GM12878 (cell line): ENCODE measurements around the gene ALKBH1. TPM values are rescaled to one million over a fixed set of nuclear protein-coding genes. Genes with fewer than 3 reads are reported as not detected.

Experiments
- ATAC-seq: fragments of 200-7000 bp; cut with Tn5 transposase; 3 replicates; pipeline ENCODE4 v1.9.1; 2020; ENCODE audit warnings: mild to moderate bottlenecking, moderate library complexity
- BruUV-seq: library from RNA; stranded (reverse); fragments of 400-500 nt; replicated peaks from 2 replicates; lab custom pipeline; 2021; lab: Mats Ljungman, UMichigan
- CTCF ChIA-PET: fragments of 300-600 bp; sonication (Branson Sonifier 250); formaldehyde crosslinking; extraction: SDS; loops from one replicate; lab custom pipeline; 2021; ENCODE audit warnings: inconsistent platforms; lab: Yijun Ruan, JAX
- POLR2A ChIA-PET: fragments of 350-600 bp; formaldehyde crosslinking; extraction: SDS; loops from one replicate; lab custom pipeline; 2021; ENCODE audit warnings: inconsistent platforms; lab: Charles Lee
- RAD21 ChIA-PET: fragments of 300-600 bp; sonication (Branson Sonifier 250); formaldehyde crosslinking; loops from one replicate; lab custom pipeline; 2023; ENCODE audit warnings: antibody characterized with exemption; ENCODE audit not compliant: unreplicated experiment; lab: Charles Lee
- SMC1A ChIA-PET: fragments of 300-600 bp; sonication (Branson Sonifier 250); formaldehyde crosslinking; loops from one replicate; lab custom pipeline; 2023; ENCODE audit not compliant: unreplicated experiment, uncharacterized antibody; lab: Charles Lee
- DNase-seq: peaks from one replicate; pipeline ENCODE4 v3.0.0-alpha.2; 2011; ENCODE audit warnings: low read depth, low spot score
- FAIRE-seq: peaks from 3 replicates; lab custom pipeline; 2011; peaks lifted over from hg19 to GRCh38; lab: Jason Lieb, UNC
- H2AFZ ChIP-seq: 2 replicates; pipeline ENCODE4 v1.6.0; 2011; ENCODE audit warnings: low read depth, low read length, control low read depth; ENCODE audit not compliant: control insufficient read depth
- H3K27ac ChIP-seq: 2 replicates; pipeline ENCODE4 v1.5.1; 2011; ENCODE audit warnings: control low read depth; ENCODE audit not compliant: control insufficient read depth, insufficient read depth
- H3K27me3 ChIP-seq, 2 experiments: replicated peaks in 1 of 2; 2 replicates each; pipeline versions ENCODE4 v1.6.0 to v1.6.1; 2011; ENCODE audit warnings: low read length in 1 of 2; ENCODE audit not compliant: control insufficient read depth in 2 of 2, insufficient read depth in 2 of 2
- H3K36me3 ChIP-seq, 2 experiments: 2 replicates each; pipeline ENCODE4 v1.5.1; 2011; ENCODE audit warnings: low read length in 1 of 2; ENCODE audit not compliant: control insufficient read depth in 2 of 2, insufficient read depth in 2 of 2
- H3K4me1 ChIP-seq: 2 replicates; pipeline ENCODE4 v1.6.1; 2011; ENCODE audit warnings: mild to moderate bottlenecking, low read length, moderate library complexity, mixed read lengths; ENCODE audit not compliant: control insufficient read depth, insufficient read depth
- H3K4me2 ChIP-seq: 2 replicates; pipeline ENCODE4 v1.6.0; 2011; ENCODE audit warnings: control low read depth; ENCODE audit not compliant: control insufficient read depth, insufficient read depth
- H3K4me3 ChIP-seq: fragments of 200-600 bp; sonication (generic); 2 replicates; pipeline ENCODE4 v1.5.1; 2016
- H3K79me2 ChIP-seq: 2 replicates; pipeline ENCODE4 v1.6.0; 2011; ENCODE audit warnings: low read length; ENCODE audit not compliant: control insufficient read depth, insufficient read depth
- H3K9ac ChIP-seq: 2 replicates; pipeline ENCODE4 v1.8.0; 2011; ENCODE audit warnings: low read length, control low read depth, mixed read lengths; ENCODE audit not compliant: control insufficient read depth, insufficient read depth
- H3K9me3 ChIP-seq: replicated peaks from 3 replicates; pipeline ENCODE4 v1.5.1; 2011; ENCODE audit warnings: mild to moderate bottlenecking, low read length; ENCODE audit not compliant: control insufficient read depth, insufficient read depth
- H4K20me1 ChIP-seq: 2 replicates; pipeline ENCODE4 v1.6.0; 2011; ENCODE audit not compliant: control insufficient read depth, insufficient read depth
- SIN3A ChIP-seq: IDR thresholded peaks from 2 replicates; pipeline ENCODE4 v1.6.1; 2012; ENCODE audit warnings: low read depth, low read length, improper control_type of control experiment
- SUZ12 ChIP-seq: fragments of 200-600 bp; sonication (generic); IDR thresholded peaks from one replicate; pipeline ENCODE4 v1.6.1; 2018; ENCODE audit warnings: antibody characterized with exemption, mild to moderate bottlenecking; ENCODE audit not compliant: unreplicated experiment
- ZZZ3 ChIP-seq: IDR thresholded peaks from 2 replicates; pipeline ENCODE4 v1.6.1; 2011; ENCODE audit warnings: low read depth; ENCODE audit not compliant: control insufficient read depth, insufficient read length
- WGBS: methylation state at CpG from one replicate; pipeline ENCODE4 v1.1.6; 2016; ENCODE audit warnings: low lambda C conversion rate; ENCODE audit not compliant: insufficient replicate concordance, insufficient coverage; ENCODE audit errors: missing lambda C conversion rate; 5-methylcytosine and 5-hydroxymethylcytosine counted together
- in situ Hi-C: fragments of 300-500 bp; cut with MboI; formaldehyde crosslinking; loops from 9 replicates; pipeline ENCODE4 v1.14.3; 2018; ENCODE audit warnings: mixed read lengths
- intact Hi-C: fragments of 100-400 bp; cut with micrococcal nuclease; formaldehyde crosslinking; loops from one replicate; pipeline ENCODE4 v1.14.2; 2022; ENCODE audit not compliant: unreplicated experiment
- polyA plus RNA-seq, 11 experiments: library from polyadenylated mRNA; depleted of rRNA in 4 of 11; unstranded in 6 of 11; stranded (reverse) in 5 of 11; fragments of >200 nt; fragmentation: Nextera tagmentation in 4 of 11; fragmentation: Illumina TruSeq in 1 of 11; extraction: Ambion mirVana in 4 of 11; extraction: Trizol in 1 of 11; gene quantifications; 1 replicate in 1 of 11; 2 replicates in 10 of 11; pipeline versions ENCODE4 v1.2.1 to v1.2.3, GENCODE V29; 2011 to 2016; ENCODE audit warnings: inconsistent platforms in 2 of 11, missing spikeins in 2 of 11, low read depth in 1 of 11
- total RNA-seq, 4 experiments: library from RNA; depleted of rRNA in 3 of 4; stranded (reverse); fragments of >200 nt in 3 of 4; fragmentation: Illumina TruSeq in 1 of 4; extraction: Trizol in 1 of 4; gene quantifications; 2 replicates each; pipeline versions ENCODE4 v1.2.1 to v1.2.3, GENCODE V29; 2013 to 2021
- TF ChIP-seq, protein P1 (sequence below): fragments of 150-350 bp; IDR thresholded peaks from 2 replicates; pipeline ENCODE4 v1.6.1; 2014; ENCODE audit warnings: mild to moderate bottlenecking, low read depth, low read length
- TF ChIP-seq, protein P2 (sequence below): IDR thresholded peaks from 2 replicates; pipeline ENCODE4 v1.6.1; 2012; ENCODE audit warnings: low read length, inconsistent platforms
- TF ChIP-seq, protein P3 (sequence below): IDR thresholded peaks from 2 replicates; pipeline ENCODE4 v1.6.1; 2012; ENCODE audit warnings: improper control_type of control experiment, low read depth, low read length; ENCODE audit not compliant: insufficient replicate concordance

The ALKBH1 gene
- total and polyA plus RNA-seq, 10 of the 15 experiments (the other 5 are each of a cell fraction or from before 2014, with no cell fraction given), result 6.5 to 24.1 (median 17.0) TPM

DNA sequence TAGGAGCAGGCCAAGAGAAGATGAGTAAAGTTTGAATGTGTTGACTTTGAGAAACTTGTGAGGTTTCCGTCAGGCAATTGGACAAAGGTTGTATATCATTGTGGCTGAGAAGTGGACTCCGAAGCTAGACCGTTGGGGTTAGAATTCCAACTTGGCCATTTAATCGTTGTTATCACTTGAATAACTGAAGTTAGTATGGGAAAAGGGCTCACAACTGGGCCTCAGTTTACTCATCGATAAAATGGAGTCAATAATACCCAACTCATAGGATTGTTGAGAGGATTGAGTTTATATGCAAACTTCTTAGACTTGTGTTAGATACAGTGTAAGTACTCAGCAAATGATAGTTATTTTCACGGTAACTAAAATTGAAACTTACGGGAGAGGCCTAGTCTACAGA is 926 bp upstream of the ALKBH1 start:
- peak overlapping the region; percentile 87 for H3K4me2 ChIP-seq
- H3K36me3 ChIP-seq, result peaks cover 0 to 14% of the 10 kb centered on the region in 2 experiments; a peak in 3 of 4 replicates
- peak overlapping the region; percentile 9; the same call in 1 of the 2 replicates for H2AFZ ChIP-seq
- ATAC-seq (no peak), FAIRE-seq (no peak), DNase-seq (no peak)
- peak overlapping the region; percentile 92 for H3K4me3 ChIP-seq
- peaks cover 7% of the 10 kb centered on the region for H3K4me1 ChIP-seq
- ChIA-PET SMC1A (interaction anchor here (1.1 to 4.0 kb wide), 3 partner anchors 10 to 249 kb away, joined by 3 to 16 read pairs (median 4); no protein-coding TSS in a partner anchor), CTCF (interaction anchor here (1.1 to 3.4 kb wide), 2 partner anchors 250 to 393 kb away, joined by 3 to 31 read pairs; partner anchors contain the start of genes AHSA1 and VIPAS39), POLR2A (interaction anchor here (0.7 kb wide), 1 partner anchor 48 kb away, joined by 3 read pairs; no protein-coding TSS in a partner anchor), RAD21 (interaction anchor here (1.2 kb wide), 1 partner anchor 252 kb away, joined by 3 read pairs; the partner anchor contains the start of gene VIPAS39)
- no peaks in the 10 kb centered on the region; the same call in 1 of the 2 replicates for H4K20me1 ChIP-seq
- H3K79me2 ChIP-seq, result peaks cover 61% of the 10 kb centered on the region
- no peaks in the 10 kb centered on the region for H3K27me3 ChIP-seq
- H3K9me3 ChIP-seq, result no peaks in the 10 kb centered on the region
- H3K9ac ChIP-seq, result peak overlapping the region; percentile 96
- intact Hi-C loops (loop anchor here (2.0 to 10.0 kb wide), 3 partner anchors 52 to 250 kb away; partner anchors contain the start of genes AHSA1, SNW1 and SPTLC2), in situ Hi-C loops (no loop called here)
- BruUV-seq, result TSS peak; percentile 83
- WGBS, result 3% methylated on average over 7 of the region's 7 CpGs
- TF ChIP-seq SUZ12 (no peak), ZZZ3 (no peak), SIN3A (no peak)
- TF ChIP-seq, protein P1, sequence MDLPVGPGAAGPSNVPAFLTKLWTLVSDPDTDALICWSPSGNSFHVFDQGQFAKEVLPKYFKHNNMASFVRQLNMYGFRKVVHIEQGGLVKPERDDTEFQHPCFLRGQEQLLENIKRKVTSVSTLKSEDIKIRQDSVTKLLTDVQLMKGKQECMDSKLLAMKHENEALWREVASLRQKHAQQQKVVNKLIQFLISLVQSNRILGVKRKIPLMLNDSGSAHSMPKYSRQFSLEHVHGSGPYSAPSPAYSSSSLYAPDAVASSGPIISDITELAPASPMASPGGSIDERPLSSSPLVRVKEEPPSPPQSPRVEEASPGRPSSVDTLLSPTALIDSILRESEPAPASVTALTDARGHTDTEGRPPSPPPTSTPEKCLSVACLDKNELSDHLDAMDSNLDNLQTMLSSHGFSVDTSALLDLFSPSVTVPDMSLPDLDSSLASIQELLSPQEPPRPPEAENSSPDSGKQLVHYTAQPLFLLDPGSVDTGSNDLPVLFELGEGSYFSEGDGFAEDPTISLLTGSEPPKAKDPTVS, result no peak
- TF ChIP-seq, protein P2, sequence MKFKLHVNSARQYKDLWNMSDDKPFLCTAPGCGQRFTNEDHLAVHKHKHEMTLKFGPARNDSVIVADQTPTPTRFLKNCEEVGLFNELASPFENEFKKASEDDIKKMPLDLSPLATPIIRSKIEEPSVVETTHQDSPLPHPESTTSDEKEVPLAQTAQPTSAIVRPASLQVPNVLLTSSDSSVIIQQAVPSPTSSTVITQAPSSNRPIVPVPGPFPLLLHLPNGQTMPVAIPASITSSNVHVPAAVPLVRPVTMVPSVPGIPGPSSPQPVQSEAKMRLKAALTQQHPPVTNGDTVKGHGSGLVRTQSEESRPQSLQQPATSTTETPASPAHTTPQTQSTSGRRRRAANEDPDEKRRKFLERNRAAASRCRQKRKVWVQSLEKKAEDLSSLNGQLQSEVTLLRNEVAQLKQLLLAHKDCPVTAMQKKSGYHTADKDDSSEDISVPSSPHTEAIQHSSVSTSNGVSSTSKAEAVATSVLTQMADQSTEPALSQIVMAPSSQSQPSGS, result no peak
- TF ChIP-seq, protein P3, sequence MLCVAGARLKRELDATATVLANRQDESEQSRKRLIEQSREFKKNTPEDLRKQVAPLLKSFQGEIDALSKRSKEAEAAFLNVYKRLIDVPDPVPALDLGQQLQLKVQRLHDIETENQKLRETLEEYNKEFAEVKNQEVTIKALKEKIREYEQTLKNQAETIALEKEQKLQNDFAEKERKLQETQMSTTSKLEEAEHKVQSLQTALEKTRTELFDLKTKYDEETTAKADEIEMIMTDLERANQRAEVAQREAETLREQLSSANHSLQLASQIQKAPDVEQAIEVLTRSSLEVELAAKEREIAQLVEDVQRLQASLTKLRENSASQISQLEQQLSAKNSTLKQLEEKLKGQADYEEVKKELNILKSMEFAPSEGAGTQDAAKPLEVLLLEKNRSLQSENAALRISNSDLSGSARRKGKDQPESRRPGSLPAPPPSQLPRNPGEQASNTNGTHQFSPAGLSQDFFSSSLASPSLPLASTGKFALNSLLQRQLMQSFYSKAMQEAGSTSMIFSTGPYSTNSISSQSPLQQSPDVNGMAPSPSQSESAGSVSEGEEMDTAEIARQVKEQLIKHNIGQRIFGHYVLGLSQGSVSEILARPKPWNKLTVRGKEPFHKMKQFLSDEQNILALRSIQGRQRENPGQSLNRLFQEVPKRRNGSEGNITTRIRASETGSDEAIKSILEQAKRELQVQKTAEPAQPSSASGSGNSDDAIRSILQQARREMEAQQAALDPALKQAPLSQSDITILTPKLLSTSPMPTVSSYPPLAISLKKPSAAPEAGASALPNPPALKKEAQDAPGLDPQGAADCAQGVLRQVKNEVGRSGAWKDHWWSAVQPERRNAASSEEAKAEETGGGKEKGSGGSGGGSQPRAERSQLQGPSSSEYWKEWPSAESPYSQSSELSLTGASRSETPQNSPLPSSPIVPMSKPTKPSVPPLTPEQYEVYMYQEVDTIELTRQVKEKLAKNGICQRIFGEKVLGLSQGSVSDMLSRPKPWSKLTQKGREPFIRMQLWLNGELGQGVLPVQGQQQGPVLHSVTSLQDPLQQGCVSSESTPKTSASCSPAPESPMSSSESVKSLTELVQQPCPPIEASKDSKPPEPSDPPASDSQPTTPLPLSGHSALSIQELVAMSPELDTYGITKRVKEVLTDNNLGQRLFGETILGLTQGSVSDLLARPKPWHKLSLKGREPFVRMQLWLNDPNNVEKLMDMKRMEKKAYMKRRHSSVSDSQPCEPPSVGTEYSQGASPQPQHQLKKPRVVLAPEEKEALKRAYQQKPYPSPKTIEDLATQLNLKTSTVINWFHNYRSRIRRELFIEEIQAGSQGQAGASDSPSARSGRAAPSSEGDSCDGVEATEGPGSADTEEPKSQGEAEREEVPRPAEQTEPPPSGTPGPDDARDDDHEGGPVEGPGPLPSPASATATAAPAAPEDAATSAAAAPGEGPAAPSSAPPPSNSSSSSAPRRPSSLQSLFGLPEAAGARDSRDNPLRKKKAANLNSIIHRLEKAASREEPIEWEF, result no peak
- TF ChIP-seq, all 136 proteins: peak for 0
- H3K27ac ChIP-seq, result peak overlapping the region; percentile 64
